HUDEP-2 (cell line): Measurements from ENCODE around the gene DRD5.

Source experiments
- DNase-seq, 76 experiments: peaks; one replicate each; lab custom pipeline; 2025; ENCODE audit not compliant: unreplicated experiment in 76 of 76; lab: John Stamatoyannopoulos, UW

Gene DRD5

GRCh38 chr4:9812501-9813340, 31.3 kb downstream of the DRD5 start:
- DNase-seq = no peak

- DNase-seq = no peak
Measured at GRCh38 chr4:9816285-9816684, 34.9 kb downstream of the DRD5 start.

- DNase-seq = no peak
Measured at GRCh38 chr4:9820343-9820742, 38.9 kb downstream of the DRD5 start.

- no peak for DNase-seq
Measured at GRCh38 chr4:9825049-9825448, 43.6 kb downstream of the DRD5 start.

GRCh38 chr4:9826551-9826950, 45.1 kb downstream of the DRD5 start:
- DNase-seq = no peak

DNA sequence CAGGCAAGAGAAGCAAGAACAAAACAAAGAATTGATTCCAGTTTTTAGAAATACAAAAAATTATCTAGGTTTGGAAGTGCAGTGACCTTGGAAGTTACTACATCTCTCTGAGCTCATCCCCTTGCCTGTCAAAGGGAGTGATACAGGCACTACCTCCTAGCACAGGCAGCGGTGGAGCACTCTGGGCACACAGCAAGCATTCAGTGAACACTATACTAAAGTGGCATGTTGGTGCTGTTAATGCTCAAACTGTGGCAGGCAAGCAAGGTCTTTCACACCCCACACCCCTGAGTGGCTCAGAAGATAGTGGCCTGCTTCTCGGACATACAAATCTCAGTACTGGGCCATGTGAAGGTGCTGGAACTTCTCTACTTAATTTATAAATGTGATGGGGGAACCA, 51.2 kb downstream of the DRD5 start:
- no peak for DNase-seq

DNA sequence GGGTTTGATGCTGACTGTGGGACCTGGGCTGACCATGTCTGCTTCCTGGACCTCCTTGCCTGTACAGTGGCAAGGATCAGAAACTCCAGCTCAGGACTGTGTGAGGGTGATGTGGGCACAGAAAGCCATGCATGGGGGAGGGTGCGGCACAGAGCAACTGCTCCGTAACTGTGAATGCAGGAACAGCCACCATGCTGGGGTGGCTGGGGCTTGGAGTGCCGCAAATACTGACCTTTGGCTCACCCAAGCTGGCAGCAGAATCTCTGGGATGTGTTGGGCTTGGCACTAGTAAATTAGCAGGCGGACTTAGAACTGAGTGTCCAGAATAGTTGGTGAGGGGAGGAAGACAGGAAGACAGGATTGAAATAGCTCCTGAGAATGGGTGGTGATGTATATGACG, 52.0 kb downstream of the DRD5 start:
- DNase-seq = no peak
